ENCODE data around the gene CDH1. TPM values are rescaled to one million over a fixed set of nuclear protein-coding genes. Genes with fewer than 3 reads are reported as not detected.
"Not testable (repeated sequence)": the region's sequence is repeated elsewhere in the genome, so short reads cannot be mapped to it uniquely, and the experiment has no call there.

CDH1 gene
- polyA plus RNA-seq, 3 donors from 2014 or later = 0.91 TPM; not detected in 2

DNA sequence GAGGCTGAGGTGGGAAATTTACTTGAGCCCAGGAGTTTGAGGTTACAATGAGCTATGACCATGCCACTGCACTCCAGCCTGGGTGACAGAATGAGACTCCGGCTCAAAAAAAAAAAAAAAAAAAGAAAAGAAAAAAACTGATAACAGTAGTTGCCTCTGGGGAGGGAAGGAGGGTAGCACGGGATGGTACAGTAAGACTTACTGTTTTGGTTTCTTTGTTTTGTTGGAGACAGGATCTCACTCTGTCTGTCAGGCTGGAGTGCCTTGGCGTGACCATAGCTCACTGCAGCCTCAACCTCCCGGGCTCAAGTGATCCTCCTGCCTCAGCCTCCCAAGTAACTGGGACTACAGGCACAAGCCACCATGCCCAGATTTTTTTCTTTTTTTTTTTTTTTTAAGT, 20.6 kb upstream of the CDH1 start:
- not testable (repeated sequence) for DNase-seq

GRCh38 chr16:68717684-68718083, 19.4 kb upstream of the CDH1 start:
- Mint-ChIP-seq H3K4me3 (no peak overlapping the region), H3K27me3 (ENCODE audit: low read depth in 3 of 3) (peaks cover 3 to 5% (median 3%) of the 10 kb centered on the region in 3 donors), H3K4me1 (peaks cover 3 to 5% of the 10 kb centered on the region in 2 donors), H3K36me3 (no peaks in the 10 kb centered on the region), H3K27ac (no peak overlapping the region), H3K9me3 (no peaks in the 10 kb centered on the region)
- no peak for DNase-seq

More for the DNA sequence above, 20.6 kb upstream of the CDH1 start:
- H3K36me3 Mint-ChIP-seq; H3K4me3 Mint-ChIP-seq; H3K27me3 Mint-ChIP-seq (ENCODE audit: low read depth in 3 of 3); H3K27ac Mint-ChIP-seq; H3K4me1 Mint-ChIP-seq; H3K9me3 Mint-ChIP-seq: not testable (repeated sequence)

DNA sequence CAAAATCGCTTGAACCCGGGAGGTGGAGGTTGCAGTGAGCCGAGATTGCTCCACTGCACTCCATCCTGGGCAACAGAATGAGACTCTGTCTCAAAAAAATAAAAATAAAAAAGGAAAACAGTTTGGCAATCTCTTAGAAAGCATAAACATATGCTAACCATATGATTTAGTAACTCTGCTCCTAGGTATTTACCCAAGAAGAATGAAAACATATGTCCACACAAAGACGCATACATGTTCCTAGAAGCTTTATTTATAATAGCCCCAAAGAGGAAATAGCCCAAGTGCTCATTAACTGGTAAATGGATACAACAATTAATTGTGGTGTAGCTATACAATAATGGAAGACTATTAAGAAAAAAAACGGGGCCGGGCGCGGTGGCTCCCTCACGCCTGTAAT, 18.5 kb upstream of the CDH1 start:
- Mint-ChIP-seq H3K4me1 (peaks cover 3 to 5% of the 10 kb centered on the region in 2 donors), H3K36me3 (no peaks in the 10 kb centered on the region), H3K4me3 (no peak overlapping the region), H3K9me3 (no peaks in the 10 kb centered on the region), H3K27ac (no peak overlapping the region), H3K27me3 (ENCODE audit: low read depth in 3 of 3) (peaks cover 3 to 4% (median 3%) of the 10 kb centered on the region in 3 donors)
- DNase-seq = no peak

GRCh38 chr16:68719993-68720489, 17.1 kb upstream of the CDH1 start:
- Mint-ChIP-seq H3K27me3 (ENCODE audit: low read depth in 3 of 3) (peaks cover 2 to 3% (median 3%) of the 10 kb centered on the region in 3 donors), H3K36me3 (no peaks in the 10 kb centered on the region), H3K4me1 (peaks cover 3 to 5% of the 10 kb centered on the region in 2 donors), H3K4me3 (no peak overlapping the region), H3K27ac (no peak overlapping the region), H3K9me3 (no peaks in the 10 kb centered on the region)
- DNase-seq = no peak

DNA sequence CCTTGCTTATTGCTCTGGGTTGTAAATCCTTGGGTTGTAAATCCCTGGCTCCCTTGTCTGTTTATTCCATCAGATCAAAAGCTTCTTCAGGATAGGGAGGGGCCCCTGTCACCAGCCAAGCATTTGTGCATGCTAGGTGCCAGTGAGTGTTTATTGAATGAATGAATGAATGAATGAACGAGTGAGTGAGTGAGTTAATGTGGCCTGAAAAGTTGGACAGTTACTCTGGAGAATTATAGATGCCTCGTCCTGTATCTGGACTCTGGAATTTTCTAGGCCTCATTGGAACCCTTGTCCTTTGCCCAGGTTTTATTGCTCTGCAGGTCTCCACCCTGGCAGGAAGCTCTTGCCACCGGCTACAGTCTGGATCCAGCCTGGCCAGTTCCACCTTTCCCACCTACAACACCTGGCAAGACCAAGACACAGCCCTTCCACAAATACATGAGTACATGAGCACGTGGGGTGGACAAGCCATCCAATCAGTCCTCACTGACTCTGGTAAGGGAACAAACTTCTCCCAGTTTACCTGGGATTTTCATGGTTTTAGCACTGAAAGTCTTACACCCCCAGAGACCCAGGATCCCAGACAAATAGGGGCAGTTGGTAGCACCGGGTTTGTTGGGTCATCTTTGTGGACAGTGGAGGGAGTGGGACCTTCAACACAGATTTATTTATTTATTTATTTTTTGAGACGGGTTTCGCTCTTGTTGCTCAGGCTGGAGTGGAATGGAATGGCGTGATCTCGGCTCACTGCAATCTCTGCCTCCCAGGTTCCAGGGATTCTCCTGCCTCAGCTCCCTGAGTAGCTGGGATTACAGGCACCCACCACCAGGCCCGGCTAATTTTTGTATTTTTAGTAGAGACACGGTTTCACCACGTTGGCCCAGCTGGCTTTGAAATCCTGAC, 14.7 kb upstream of the CDH1 start:
- DNase-seq = no peak
- Mint-ChIP-seq H3K27ac (no peak overlapping the region), H3K27me3 (ENCODE audit: low read depth in 3 of 3) (peaks cover under 1 to 3% (median 1%) of the 10 kb centered on the region in 3 donors), H3K9me3 (no peaks in the 10 kb centered on the region), H3K4me1 (peaks cover 3 to 5% of the 10 kb centered on the region in 2 donors), H3K36me3 (no peaks in the 10 kb centered on the region), H3K4me3 (no peak overlapping the region)

DNA sequence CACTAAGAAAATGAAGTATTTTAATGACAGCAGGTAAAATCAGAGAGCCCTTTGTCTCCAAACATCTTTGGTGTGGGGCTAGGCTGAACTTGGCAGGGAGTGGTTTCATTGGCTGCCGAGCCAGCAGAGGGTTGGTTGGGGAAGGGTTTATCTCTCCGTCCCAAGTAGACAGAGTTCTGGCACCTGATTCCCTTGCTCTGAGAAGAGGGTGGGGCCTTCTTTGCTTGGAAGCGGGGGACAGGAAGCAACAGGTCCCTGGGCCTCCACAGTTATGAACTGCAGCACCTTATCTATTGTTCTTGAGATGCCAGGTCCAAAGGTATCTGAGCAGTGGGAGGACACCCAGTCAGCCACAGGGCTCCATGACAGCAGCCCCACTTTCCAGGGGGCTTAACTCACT, 12.3 kb upstream of the CDH1 start:
- no peak for DNase-seq
- H3K4me1 Mint-ChIP-seq = peaks cover 3 to 5% of the 10 kb centered on the region in 2 donors
- H3K27ac Mint-ChIP-seq = no peak overlapping the region
- no peaks in the 10 kb centered on the region for H3K36me3 Mint-ChIP-seq
- no peaks in the 10 kb centered on the region for H3K9me3 Mint-ChIP-seq
- H3K4me3 Mint-ChIP-seq = no peak overlapping the region
- peaks cover 0 to 3% (median 3%) of the 10 kb centered on the region in 3 donors for H3K27me3 Mint-ChIP-seq (ENCODE audit: low read depth in 3 of 3)

DNA sequence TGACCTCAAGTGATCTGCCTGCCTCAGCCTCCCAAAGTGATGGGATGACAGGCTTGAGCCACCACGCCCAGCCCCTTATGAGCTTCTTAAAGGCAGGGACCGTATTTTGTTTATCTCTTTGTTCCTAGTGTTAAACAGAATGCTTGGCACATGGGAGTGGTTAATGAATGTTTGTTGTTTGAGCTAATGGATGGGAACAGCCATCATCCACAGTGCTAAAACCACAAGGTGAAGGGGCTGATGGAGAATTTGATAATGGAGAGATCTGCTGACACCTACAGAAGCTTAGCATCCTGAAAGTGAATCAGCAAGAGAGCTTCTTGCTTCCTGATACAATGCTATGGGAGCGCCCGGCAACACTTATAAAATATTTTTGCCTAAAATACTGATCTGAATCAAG, 8.6 kb upstream of the CDH1 start:
- Mint-ChIP-seq H3K27ac (no peak overlapping the region), H3K27me3 (ENCODE audit: low read depth in 3 of 3) (peaks cover 3 to 5% (median 4%) of the 10 kb centered on the region in 3 donors), H3K4me3 (no peak overlapping the region), H3K4me1 (no peaks in the 10 kb centered on the region), H3K36me3 (no peaks in the 10 kb centered on the region), H3K9me3 (no peaks in the 10 kb centered on the region)
- DNase-seq = no peak

GRCh38 chr16:68731637-68732036, 5.5 kb upstream of the CDH1 start:
- Mint-ChIP-seq H3K4me1 (peaks cover 2% of the 10 kb centered on the region in 2 donors), H3K27ac (no peak overlapping the region), H3K27me3 (ENCODE audit: low read depth in 3 of 3) (peaks cover 5 to 10% (median 9%) of the 10 kb centered on the region in 3 donors), H3K36me3 (no peaks in the 10 kb centered on the region), H3K4me3 (no peak overlapping the region), H3K9me3 (no peaks in the 10 kb centered on the region)
- no peak for DNase-seq

- DNase-seq = no peak
These were observed 4.9 kb upstream of the CDH1 start for GRCh38 chr16:68732042-68732680.

DNA sequence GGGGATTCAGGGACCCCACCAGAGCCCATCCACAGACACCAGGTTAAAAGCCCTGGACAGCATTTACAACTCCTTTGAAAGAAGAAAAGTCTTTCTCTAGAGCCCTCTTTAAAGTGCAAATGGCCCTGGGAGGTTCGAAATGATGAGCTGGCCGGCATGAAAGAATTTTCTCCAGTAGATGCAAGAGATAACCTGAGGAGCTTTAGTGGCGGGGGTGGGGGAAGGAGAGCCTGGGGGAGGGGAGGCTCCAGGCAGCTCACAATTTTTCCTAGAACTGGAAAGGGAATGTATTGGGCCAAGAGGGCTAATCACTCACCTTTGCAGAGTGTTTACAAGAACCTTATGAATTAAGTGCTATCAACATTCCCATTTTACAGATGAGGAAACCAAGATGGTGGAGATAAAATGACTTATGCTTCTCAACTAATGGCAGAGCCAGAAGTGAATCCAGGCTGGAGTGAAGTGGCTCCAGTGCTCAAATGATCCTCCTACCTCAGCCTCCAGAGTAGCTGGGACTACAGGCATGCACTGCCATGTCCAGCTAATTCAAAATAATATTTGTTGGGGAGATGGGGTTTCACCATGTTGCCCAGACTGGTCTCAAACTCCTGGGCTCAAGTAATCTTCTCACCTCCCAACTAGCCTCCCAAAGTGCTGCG, 4.2 kb upstream of the CDH1 start:
- no peak for DNase-seq
- Mint-ChIP-seq H3K4me1 (peaks cover 6 to 7% of the 10 kb centered on the region in 2 donors), H3K27me3 (ENCODE audit: low read depth in 3 of 3) (peaks cover 7 to 14% (median 14%) of the 10 kb centered on the region in 3 donors)

More at GRCh38 chr16:68732042-68732680, 4.9 kb upstream of the CDH1 start:
- Mint-ChIP-seq H3K9me3 (peaks cover 0 to 2% (median 0%) of the 10 kb centered on the region in 6 donors), H3K4me3 (no peak overlapping the region), H3K27ac (no peak overlapping the region), H3K27me3 (ENCODE audit: low read depth in 3 of 3) (peaks cover 5 to 14% (median 12%) of the 10 kb centered on the region in 3 donors), H3K36me3 (no peaks in the 10 kb centered on the region), H3K4me1 (peaks cover 4 to 6% of the 10 kb centered on the region in 2 donors)

DNA sequence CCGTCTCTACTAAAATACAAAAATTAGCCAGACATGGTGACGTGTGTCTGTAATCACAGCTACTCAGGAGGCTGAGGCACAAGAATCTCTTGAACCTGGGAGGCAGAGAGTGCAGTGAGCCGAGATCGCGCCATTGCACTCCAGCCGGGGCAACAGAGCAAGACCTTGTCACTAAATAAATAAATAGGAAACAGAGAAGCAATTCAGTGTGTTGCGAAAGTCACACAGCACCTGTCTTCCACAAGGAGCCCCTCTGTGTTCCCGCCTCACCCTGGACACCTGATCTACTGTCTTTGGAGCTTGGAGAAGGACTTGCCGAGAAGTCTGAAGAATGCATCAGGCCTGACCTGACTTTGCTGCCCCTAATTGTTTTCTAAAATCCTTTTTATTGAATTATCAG, 3.5 kb upstream of the CDH1 start:
- Mint-ChIP-seq H3K27ac (no peak overlapping the region), H3K4me1 (peaks cover 6 to 7% of the 10 kb centered on the region in 2 donors), H3K4me3 (no peak overlapping the region), H3K27me3 (ENCODE audit: low read depth in 3 of 3) (peaks cover 8 to 15% (median 14%) of the 10 kb centered on the region in 3 donors), H3K36me3 (no peaks in the 10 kb centered on the region), H3K9me3 (peaks cover 0 to 2% (median 0%) of the 10 kb centered on the region in 6 donors)
- no peak for DNase-seq

More for the DNA sequence above, 4.2 kb upstream of the CDH1 start:
- H3K4me3 Mint-ChIP-seq = no peak overlapping the region
- H3K27ac Mint-ChIP-seq = no peak overlapping the region
- H3K9me3 Mint-ChIP-seq = peaks cover 0 to 2% (median 0%) of the 10 kb centered on the region in 6 donors
- H3K36me3 Mint-ChIP-seq = no peaks in the 10 kb centered on the region

GRCh38 chr16:68734782-68735181, 2.3 kb upstream of the CDH1 start:
- Mint-ChIP-seq H3K9me3 (peaks cover 0 to 2% (median 0%) of the 10 kb centered on the region in 6 donors), H3K27me3 (ENCODE audit: low read depth in 3 of 3) (peaks cover 7 to 18% (median 15%) of the 10 kb centered on the region in 3 donors), H3K27ac (no peak overlapping the region), H3K36me3 (no peaks in the 10 kb centered on the region), H3K4me3 (no peak overlapping the region), H3K4me1 (peaks cover 6 to 7% of the 10 kb centered on the region in 2 donors)
- DNase-seq = no peak

- H3K4me3 Mint-ChIP-seq = peak overlapping the region in 4 of 5 donors; percentile 8 to 67 (median 42)
- H3K36me3 Mint-ChIP-seq = no peaks in the 10 kb centered on the region
- peaks cover 6 to 7% of the 10 kb centered on the region in 2 donors for H3K4me1 Mint-ChIP-seq
- no peak for DNase-seq
- peaks cover 0 to 2% (median 0%) of the 10 kb centered on the region in 6 donors for H3K9me3 Mint-ChIP-seq
- H3K27ac Mint-ChIP-seq = no peak overlapping the region
- peaks cover 5 to 18% (median 18%) of the 10 kb centered on the region in 3 donors for H3K27me3 Mint-ChIP-seq (ENCODE audit: low read depth in 3 of 3)
These were observed 531 bp upstream of the CDH1 start for GRCh38 chr16:68736561-68736960.
